Right hindlimb (tissue), 1 donor: ENCODE data around the gene ARHGAP26.

ENCODE experiments used
- DNase-seq: peaks from one replicate; pipeline ENCODE4 v3.0.0-alpha.2; 2018

Gene ARHGAP26

DNA sequence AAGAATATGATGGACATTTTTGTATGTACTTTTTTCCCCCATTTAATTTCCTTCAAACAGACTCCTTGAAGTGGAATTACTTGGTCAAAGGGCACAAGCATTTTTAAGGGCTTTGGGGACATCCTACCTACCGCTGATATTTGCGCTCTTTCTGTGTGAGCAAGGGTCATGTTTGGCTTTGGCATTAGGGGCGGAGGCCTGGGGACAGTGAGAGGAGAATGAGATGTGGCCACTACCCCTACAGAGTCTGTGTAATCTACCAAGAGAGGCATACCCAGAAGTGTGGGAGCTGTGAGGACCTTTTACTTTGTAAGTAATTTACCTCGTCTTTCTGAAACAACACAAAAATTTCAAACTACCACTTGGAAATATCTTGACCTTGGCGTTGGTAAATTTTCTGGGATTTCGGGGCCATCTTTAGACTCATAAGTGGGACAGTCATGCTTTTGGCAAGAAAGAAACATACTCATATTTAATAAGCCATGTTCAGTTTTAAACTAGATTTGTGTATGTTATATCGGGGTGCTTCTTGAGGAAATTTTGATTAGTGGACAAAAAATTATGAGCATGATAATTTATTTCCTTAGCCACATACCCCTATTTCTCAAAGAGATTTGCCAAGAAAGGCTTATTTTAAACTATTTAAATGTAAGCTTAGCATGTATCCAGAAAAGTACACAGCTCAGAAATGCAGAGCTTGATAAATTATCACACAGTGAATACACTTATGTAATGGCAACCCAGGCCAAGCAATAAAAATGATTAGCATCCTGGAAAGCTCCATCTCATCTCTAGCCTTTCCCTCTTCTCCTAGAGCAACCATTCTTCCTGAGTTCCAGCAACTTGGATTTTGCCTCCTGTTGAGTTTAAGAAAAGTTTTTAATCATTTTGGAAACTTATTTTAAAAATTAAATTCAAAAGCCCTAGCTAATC lies 63.6 kb downstream of the ARHGAP26 start:
- no peak for DNase-seq

DNA sequence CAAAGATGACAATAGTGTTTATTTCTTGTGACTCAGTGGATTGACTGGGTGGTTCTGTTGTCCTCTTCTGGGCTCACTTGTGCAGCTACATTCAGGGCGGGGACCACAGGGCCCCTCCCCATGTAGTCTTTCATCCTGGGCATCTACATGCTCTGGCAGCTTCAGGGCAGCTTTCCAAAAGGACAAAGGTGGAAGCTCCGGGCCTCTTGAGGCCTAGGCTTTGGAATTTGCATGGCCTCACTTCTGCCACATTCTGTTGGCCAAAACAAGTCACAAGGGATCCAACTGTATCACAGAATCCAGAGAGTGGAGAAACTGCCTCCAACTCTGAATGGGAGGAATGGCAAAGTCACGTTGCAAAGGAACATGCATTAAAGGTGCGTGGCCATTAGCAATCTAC lies 64.3 kb downstream of the ARHGAP26 start:
- no peak for DNase-seq

DNA sequence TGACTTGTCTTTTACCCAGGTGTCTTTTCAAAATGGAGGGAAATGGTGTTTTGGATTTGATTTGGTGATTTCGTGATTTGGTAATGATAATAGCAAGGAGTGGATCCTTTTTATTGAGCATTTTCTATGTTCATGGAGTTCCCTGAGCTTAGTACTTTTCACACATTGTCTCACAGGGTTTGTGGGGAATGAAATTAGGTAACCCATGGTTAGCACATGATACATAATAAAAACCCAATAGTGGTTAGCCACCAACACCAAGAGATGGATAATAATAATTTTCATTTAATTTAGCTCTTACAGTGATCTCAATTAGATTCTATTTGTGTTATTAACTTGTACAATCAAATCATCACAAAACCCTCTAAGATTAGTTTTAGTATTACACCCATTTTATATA lies 65.4 kb downstream of the ARHGAP26 start:
- no peak for DNase-seq

DNA sequence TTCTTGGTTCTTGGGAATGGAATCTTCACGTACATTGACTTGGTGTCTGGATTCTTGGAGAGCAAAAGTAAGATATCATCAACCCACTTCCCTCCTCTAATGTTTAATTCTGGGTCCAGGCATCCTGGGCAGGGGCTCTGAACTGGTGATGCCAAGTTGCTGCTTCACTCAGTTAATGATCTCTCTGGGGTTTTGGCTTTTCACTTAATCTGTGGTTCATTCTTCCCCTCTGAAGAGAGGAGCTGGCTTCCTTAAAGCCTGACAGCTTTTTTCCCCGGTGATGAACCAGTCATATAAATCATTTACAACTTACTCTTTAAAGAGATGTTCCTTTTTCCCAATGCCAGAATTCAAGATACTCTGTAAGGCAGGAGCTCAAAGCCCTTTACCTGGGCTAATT lies 65.9 kb downstream of the ARHGAP26 start:
- DNase-seq, result no peak

DNA sequence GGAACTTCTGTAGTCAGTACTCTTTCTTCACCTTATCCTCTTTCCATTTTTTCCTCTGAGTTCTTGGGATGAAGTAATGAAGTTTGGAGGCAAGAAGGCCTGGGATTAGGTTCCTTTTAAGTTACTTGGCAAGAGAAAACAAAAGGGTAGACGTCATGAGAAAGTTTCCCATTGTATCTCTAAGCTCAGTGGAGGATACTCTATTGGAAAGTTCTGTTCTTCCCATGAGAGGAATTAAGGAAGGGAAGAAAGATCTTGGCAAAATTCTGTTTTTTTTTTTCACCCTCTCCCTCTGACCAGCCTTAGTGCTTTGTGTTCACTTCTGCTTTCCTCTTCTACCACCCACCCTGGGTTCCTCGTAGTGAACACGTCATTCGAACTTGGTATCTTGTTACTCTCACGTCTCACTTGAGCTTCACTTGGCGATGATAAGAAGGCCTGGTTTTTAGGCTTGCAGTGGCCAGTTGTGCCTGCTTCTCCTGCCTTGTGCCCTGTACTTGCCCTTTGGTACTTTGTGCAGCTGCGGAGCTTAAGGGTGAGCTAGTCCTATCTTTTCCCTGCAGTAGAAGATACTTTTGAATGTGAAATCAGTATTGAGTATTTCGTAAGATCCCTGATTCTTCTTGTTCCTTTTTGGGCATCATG lies 67.0 kb downstream of the ARHGAP26 start:
- no peak for DNase-seq

DNA sequence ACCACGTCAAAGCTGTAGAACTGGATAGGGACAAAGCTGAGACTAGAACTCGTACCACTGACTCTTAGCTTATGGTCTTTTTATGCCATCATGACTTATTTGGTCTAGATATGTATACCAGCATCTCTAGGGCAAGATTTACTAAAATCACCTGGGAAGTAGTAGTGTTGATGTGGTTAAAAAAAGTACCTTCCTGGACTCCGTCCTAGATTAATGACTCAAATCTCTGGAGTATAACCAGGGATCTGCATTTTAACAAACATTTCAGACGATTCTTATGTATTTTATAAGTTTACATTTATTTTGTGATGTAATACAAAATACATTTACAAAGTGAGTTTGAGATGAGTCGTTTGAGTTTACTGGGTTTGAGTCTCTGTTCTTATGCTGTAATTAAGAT lies 68.7 kb downstream of the ARHGAP26 start:
- DNase-seq, result no peak

DNA sequence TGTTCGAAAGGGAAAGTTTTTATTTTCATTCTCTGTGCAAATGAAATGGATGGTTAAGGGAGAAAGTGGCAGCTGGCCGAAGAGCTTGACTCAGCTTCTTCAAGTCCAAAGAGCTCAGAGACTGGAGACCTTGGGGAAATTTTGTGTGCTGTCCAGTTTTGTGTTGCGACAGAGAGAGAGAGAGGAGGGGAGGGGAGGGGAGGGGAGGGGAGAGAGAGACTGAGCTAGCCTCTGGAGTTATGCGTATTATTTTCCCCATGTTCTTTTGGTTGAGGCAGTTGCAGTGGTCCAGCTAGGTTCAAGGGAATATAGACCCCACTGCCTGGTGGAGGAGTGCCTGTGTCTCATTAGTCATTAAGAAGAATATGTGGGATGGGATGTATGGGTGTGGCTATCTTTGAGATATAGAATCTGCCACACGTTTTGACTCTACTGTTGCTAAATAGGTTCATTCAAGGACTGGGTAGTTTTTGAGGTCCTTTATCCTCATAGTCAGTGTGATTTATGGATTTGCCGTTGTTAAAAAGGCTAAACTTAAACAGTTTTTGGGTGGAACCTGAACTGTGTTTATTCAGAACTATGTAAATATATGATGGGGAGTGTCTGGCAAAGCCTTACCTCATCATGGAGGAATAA lies 69.7 kb downstream of the ARHGAP26 start:
- DNase-seq, result peak; percentile 60

DNA sequence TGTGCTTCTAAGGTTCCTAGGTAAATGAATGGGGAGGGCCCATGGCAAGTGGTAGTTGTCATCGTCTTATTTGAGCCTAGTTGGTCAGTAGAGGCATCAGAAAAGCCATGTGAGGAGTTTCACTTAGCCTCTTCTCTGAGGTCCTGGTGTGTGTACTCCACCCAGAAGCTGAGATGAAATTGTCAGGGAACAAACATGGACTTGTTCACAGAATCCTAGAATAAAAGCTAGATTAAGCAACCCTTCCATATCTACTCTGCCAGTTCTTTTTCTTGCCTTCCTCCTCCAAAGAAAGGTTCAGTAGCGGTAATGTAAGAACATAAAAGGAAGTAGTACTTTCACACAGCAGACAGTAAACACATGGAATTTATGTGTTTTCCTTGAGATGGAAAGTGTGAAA lies 70.4 kb downstream of the ARHGAP26 start:
- DNase-seq, result no peak

DNA sequence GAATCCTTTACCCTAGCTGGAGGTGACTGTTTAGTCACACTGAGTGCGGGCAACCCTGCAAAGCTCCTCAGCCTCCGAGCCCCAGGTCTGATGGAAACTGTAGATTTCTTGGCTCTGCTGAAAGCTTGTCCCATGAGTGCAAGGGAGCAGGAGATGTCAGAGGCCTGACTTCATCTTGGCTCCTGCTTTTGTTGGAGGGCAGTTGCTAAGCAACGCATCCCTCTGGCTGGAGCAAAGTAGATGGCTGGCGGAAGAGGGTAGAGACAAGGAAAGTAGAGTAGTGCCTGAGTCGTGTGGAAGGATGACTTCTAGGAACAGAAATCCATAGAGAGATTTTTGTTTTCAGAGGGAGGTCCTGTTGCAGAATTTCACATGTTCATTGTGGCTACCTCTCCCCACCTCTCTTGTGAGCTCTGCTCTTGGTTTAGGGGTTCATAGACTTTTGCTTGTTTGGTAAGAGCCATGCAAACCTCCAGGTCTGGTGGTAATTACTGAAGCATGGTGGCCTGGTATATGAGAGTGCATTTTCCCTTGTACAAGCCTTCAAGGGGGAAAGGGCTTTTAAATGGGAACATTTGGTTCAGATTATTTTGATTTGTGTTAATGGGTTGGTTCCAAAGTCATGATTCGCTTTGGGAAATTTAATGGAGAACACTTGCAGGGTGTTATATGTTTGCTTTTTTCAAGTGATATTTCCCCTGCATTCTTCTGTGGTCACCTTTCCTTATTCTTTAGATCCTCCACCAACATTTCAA lies 71.5 kb downstream of the ARHGAP26 start:
- peak; percentile 88 for DNase-seq

DNA sequence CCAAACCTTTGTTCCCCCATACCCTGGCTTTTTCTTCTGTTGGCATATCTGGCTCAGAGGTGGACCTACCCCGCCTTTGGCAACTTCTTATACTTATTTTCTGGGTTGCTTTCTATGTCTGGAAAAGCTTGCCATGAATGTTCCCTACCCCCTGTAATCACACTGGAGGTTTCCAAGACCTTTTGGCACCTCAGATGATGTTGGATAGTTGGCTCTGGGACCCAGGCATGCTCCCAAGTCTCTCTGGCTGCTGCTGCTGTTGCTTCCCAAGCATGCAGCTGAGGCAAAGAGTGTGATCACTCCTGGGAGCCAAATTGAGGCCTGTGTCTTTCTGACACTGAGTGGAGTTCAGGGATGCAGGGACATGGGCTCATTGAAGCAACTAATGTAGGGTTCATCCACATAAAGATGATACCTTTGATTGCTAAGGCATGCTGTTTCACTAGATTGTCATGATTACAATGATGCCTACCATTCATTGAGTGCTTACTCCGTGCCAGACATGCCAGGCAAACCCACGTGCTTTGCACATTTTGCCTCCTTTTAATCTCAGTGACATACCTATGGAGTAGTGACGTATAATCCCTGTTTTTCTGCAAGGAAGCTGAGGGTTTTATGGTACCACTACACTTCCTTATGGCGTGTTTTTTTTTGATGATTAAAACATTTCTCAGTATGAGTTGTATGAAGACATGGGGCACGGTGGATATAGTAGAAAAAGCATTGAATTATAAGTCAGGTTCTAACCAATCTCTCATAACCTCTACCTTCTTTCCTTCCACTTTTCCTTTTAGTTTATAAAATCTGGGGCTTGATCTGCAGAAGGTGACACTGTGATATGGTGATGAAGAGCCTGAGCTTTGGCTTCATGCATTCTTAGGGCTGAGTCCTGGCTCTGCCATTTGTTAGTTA lies 73.1 kb downstream of the ARHGAP26 start:
- DNase-seq, result peak; percentile 46

DNA sequence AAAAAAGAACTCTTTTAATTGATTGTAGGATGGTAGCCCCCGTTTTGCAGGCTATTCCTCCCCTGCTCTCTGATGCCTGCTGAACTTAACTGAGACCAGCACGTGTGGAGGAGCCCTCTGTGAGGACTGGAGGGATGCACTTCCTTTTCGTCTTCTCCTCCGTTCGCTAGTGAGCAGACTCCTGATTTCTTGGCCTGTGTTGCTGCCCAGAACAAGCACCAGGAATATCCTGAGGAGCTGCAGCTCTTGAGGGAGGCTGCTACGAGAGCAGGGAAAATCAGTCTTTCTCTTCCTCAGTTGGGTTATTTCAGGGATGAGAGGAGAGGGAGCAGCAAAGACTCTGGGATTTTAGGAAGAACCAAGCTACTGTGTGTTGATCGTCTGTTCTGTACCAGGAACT lies 74.7 kb downstream of the ARHGAP26 start:
- no peak for DNase-seq

DNA sequence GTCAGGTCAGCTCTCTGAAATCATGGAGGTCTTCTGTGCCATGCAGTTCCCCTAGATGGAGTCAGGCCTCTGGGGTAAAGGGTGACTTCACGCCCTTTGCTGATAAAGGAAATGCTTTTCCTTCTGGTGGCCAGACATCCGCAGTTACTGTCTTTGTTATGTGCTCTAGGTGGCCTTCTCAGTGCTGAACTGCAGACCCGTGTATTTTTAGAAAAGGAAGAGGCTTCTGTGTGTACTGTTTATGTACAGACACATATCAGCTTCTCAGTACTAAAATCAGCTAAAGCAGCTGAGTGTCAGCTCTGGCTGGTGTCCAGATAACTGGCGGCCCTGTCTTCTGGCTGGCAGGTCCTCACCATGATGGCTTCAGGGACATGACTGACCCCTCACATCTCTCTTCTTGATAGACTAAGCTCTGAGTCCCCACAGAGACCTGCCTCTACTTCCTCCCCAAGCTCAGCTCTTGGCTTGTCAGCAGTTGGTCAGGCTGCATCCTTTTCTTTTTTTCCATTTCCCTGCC lies 75.3 kb downstream of the ARHGAP26 start:
- DNase-seq, result no peak

DNA sequence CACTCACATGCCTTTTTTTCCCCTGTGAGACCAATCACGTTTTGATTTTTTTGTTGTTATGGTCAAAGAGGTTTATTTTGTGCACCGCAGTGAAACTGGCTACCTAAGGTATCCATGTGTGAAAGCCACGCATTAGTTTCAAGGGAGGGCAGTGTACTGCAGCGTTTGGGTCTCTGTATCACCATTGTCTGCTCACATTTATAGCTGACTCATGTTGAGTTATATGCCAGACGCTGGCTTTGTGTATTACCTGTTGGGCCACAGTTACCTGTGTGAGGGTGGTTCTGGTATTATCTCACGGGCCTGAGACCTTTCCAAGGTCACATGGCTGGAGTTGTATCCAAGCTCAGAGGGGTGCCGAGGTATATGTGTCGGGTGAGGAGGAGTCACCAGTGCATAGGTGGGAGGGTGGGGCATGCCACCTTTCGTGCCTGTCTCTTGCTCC lies 75.8 kb downstream of the ARHGAP26 start:
- no peak for DNase-seq

DNA sequence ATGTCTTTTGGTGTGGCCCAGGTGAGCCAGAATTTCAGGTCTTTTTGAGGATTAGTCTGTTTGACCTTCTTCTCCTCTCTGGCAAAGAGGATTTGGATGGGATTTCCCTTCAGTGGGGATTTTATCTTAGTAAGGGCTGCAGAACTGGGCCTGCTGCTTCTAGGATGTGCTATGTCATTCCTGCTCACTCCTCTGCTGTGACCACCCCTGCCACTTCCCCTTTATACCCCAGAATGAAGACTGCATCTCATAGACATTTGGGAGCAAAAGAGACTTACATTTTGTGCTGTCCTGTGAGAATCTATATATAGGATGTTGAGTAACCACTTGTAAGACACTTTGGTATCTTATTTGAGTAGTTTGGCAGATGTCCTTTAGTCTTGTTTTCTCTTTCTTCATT lies 76.2 kb downstream of the ARHGAP26 start:
- DNase-seq, result no peak

DNA sequence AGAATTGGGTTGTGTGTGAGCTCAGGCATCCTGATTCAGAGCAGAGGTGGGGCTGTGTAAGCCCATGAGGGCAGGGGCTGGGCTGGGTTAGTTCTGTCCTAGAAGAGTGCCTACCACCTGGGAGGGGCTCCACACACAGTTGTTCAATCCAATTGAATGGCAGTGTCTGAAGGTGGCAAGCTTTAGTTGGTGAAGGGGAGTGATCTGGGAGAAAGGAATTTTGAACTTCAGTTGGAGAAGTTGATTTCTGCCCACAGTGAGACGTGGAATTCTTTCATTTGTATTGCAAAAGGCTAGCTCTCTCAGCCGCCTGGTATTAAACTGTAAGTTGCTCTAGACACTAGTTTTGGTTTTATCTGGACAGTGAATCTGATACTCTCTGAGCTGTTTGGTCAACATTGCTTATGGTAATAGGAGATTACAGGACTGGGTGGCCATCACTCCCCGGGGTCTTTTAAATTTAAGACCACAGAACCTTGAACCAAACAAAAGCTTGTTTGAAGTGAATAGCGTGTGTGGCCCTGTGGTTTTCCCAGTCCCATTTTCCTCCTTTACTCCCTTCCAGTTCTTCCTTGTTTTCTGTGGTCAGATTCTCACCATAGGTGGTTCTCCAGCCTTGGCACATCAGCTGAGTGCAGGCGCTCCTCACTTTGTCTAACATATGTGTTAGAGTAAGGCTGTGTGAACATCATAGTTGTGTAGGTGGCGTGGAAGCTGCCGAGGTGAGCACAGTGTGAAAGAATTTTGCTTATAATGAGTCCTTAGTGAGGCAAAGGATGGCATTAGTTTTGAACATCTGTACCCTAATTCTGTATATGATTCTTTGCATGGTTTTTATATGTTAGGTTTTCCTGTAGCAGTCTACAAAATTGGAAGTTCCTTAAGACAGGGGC lies 78.0 kb downstream of the ARHGAP26 start:
- no peak for DNase-seq

DNA sequence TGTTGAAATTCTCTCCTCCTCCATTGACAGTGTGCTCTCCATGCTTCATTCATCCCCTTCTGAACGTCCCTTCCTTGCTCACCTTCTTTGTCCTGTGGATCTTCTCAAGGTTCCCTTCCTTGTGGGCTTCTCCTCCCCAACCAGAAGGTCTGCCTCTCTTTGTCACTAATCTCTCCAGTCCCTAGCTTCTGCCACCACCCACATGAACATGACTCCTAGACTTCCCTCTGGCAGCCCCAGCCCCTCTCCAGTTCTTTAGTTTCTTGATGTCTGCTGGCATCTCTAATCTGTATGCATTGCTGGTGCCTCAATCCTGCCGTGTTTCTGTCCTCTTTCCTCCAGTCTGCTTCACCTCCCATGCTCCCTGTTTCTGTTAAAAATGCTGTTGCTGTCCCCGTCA lies 79.3 kb downstream of the ARHGAP26 start:
- DNase-seq, result no peak

DNA sequence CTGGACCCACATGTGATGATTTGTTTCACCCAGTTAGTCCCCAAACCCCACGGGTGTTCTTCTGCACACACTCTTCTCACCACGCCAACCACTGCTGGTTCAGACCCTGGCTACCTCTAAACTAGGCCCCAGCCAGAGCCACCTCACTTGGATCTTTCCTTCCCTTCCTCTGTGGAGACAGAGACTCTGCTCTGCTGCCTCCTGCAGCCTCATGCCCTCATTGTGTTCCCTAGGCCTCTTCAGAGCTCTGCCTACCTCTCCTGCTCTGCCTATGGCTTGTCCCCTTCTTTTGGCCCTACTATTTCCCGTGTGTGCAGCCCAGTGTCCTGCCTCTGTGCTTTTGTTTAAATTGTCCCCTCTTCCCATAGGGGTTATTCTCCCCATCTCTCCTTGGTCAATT lies 79.7 kb downstream of the ARHGAP26 start:
- DNase-seq, result no peak

DNA sequence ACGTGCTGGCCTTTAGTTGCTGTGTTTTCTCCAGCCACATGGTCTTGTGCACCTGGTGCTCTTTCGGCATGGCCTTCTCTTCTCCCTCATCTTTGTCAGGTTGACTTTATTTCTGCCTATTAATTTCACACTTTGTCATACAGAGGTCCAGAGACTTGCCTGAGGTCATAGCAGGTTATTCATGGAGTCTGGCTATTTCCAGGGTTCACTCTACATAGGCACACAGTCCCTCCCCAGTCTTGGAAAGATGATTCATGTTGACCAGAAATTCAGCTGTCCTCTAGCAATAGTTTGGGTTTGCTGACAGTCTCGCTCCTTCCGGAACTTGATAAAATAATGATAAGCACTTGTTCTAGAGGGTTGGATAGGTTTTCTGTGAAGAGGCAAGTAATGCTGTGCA lies 81.6 kb downstream of the ARHGAP26 start:
- no peak for DNase-seq

DNA sequence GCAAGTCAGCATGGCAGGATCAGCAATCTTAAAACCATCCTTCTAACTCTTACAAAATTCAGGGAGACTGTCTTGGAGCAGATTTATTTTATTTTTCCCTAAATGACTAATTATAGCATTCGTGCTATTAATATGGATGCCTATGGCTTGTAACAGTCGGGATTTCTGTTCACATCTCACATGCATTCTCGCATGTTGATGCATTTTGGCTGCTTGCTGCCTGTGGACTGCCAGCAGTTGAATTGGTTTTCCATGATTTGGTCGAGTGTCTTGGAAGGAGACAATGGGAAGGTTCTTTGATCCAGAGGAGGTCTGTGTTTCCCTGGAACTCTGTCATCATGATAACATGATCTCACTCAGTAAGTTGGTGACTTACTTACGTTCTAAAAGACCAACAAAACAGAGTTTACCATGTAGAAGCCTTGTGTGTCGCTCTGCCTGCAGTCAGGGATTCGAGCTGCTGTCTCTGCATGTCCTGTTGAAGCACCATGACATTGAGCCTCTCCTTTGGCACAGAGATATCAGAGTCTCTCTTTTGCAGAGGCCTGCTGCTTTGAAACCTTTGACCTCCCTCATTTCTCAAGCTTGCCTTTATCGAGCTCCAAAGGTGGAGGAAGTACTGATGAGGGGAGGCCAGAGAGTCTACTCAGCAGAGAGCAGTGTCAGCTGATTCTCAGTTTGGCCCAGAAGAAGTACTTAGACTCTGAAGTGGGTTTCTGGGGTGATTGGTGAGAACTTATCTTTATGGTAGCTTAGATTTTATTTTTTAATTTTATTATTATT lies 82.4 kb downstream of the ARHGAP26 start:
- peak; percentile 79 for DNase-seq

DNA sequence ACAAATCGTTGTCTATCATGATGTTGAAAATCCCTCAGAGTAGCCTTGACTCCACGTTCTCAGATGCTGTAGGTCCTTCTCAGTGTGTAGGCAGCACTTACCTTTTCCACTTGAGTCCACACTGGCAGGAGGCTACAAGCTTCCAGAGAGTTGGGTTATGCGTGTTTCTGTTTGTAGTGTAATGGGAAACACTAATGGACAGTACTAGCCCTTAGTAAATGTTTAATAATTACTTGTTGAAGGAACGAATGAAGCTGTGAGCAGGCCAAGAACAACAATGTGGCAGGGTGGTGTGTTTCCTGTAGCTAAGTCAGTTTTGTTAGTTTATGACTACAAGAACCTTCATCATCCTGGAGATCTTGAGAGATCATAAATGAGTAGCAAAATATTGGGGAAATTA lies 83.5 kb downstream of the ARHGAP26 start:
- no peak for DNase-seq
